Natural killer cell treated with Interleukin-12 subunit alpha and Interleukin-12 subunit beta and Interleukin-15 and Interleukin-18, amount 100 ng/mL, for 72 hours (primary cell): ENCODE measurements around the gene IGFL2. TPM values are rescaled to one million over a fixed set of nuclear protein-coding genes. Genes with fewer than 3 reads are reported as not detected.

ENCODE experiments used
- total RNA-seq, 2 donors: library from RNA; stranded (reverse); gene quantifications; one replicate each; pipeline ENCODE4 v1.2.3, GENCODE V29; 2022

The IGFL2 gene
- total RNA-seq, 2 donors from 2014 or later: not detected

Other genes with a start within 250 kb of the IGFL2 start
- gene MYPOP, start 245.6 kb upstream of the IGFL2 start, total RNA-seq: 10 to 100 TPM; 10.6 to 14.9 TPM
- not detected for gene NANOS2, start 233.5 kb upstream of the IGFL2 start, total RNA-seq
- not detected for gene NOVA2, start 174.4 kb upstream of the IGFL2 start, total RNA-seq
- gene CCDC61, start 152.8 kb upstream of the IGFL2 start, total RNA-seq: 10 to 100 TPM; 21.4 to 26.7 TPM
- not detected for gene PGLYRP1, start 125.2 kb upstream of the IGFL2 start, total RNA-seq
- gene IGFL4, start 107.2 kb upstream of the IGFL2 start, total RNA-seq: not detected
- not detected for gene IGFL3, start 23.6 kb upstream of the IGFL2 start, total RNA-seq
- not detected for gene IGFL1, start 81.5 kb downstream of the IGFL2 start, total RNA-seq
- gene HIF3A, start 148.8 kb downstream of the IGFL2 start, total RNA-seq: not detected
- 100 to 1,000 TPM in 1 of 2 donors, 10 to 100 TPM in 1; 87.4 to 153 TPM for gene PPP5C, start 198.8 kb downstream of the IGFL2 start, total RNA-seq